Activated CD4-positive, alpha-beta T cell treated with anti-CD3 and anti-CD28 coated beads for 24 hours (primary cell): ENCODE data around the gene CAMK2A.
"Not testable (repeated sequence)": the region's sequence is repeated elsewhere in the genome, so short reads cannot be mapped to it uniquely, and the experiment has no call there.

ENCODE experiments used
- DNase-seq, 2 donors: peaks; one replicate each; pipeline ENCODE4 v3.0.0-alpha.2; 2020; ENCODE audit warnings: low read depth in 2 of 2

The CAMK2A gene

DNA sequence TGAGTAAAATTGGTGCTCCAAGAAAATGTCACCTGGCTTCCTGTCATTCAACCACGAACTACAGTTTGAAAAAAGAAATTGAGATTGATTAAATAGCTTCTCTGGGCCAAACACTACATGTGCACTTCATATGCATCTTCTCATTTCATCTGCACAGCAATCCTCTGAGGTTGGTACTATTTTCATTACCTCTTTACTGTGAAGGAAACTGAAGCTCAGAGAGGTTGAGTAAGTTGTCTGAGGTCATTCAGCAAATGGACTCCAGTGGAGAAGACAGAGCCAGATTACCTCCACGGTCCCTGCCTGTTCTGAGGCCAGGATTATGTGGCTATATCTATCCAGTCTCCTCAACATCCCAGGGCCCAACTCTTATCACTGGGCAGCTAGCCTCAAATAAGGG, 53.3 kb downstream of the CAMK2A start:
- DNase-seq = no peak

DNA sequence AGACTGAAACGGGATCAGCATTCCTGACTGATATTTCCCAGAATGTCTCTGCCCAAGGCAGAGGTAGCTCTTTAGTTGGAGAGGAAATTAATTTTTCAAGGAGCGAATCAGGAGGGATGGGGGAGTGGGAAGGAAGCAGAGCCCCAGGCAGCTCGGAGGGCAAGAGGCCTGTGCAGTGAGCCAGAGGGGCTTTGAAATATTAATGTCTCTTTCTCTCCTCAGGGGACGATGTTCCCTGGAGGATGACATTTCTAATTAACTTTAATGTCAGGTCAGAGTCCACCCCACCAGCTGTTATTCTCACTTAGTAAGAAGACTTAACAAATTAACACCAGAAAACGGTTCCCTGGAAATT, 54.1 kb downstream of the CAMK2A start:
- no peak for DNase-seq

GRCh38 chr5:150234576-150235499, 54.7 kb downstream of the CAMK2A start:
- DNase-seq = no peak

GRCh38 chr5:150233706-150234105, 55.9 kb downstream of the CAMK2A start:
- not testable (repeated sequence) for DNase-seq

GRCh38 chr5:150230842-150231241, 58.7 kb downstream of the CAMK2A start:
- DNase-seq = no peak

DNA sequence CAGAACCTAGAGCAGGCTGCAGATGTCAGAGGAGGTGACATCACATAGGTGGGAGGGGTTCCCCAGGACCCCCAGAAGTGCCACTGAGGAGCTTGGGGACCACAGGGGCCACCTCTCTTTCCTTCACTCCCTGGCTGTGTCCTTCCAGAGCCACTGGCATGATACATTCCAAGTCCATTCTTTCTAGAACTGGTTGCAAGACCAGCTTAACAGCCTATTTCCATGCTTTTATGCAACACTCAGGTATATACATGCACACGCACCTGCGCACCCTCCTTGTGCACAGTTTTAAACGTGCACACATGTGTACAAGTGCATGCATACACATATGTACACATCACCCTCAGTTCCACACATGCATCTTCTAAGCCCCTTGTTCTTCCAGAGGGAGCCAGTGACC, 60.0 kb downstream of the CAMK2A start:
- no peak for DNase-seq

- no peak for DNase-seq
Observed at GRCh38 chr5:150227606-150228273, 61.8 kb downstream of the CAMK2A start.

DNA sequence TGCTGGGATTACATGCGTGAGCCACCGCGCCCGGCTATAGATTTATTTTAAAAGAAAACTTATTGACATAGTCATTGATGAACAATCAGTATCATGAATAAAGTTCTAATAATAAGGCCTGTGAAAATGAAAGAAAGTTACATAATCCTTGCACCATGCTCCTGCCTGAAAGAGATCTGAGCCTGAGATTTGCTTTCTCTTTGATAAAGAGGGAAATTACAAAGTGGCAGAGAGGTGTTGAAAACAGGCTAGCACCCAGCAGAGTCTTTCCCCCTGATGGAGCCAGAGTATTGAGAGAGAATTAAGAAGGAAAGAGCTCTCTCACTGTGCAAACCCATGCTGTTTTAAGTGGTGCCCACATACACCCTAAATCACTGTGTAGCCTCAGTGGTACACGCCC, 62.5 kb downstream of the CAMK2A start:
- no peak for DNase-seq

- DNase-seq = no peak
Observed at GRCh38 chr5:150224483-150225027, 65.0 kb downstream of the CAMK2A start.

DNA sequence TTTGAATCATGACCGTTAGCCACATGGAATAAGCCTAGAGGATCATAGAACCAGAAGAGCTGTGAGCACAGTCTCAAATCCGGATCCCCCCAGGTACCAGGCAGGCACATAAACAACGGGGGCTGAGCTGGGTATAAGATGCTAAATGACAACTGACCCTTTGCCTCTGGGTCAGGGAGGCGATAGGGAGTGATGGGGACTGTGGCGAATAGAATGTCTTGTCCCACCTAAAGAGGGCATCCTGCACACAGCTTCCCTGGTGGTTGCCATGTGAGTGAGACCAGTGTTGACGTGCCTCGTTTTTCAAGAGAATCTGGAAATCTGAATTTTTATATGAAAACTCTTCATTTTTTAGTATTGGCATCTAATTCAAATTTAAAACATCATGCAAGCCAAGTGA, 66.1 kb downstream of the CAMK2A start:
- DNase-seq = no peak

DNA sequence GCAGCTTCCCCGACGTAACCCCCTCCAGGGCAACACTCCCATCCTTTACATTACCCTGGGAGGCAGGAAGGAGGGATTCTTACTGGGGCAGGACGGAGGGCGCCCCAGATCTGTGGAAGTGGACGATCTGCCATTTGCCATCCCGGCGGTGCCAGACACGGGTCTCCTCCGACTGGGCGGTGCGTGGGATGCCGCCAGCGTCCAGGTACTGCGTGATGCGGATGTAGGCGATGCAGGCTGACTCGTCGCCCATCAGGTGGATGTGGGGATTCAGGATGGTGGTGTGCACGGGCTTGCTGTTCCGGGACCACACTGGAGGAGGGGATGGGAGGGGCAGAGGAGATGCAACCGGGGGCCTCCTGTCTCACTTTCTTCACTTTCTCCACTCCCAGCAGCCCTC, 66.7 kb downstream of the CAMK2A start:
- DNase-seq = no peak

DNA sequence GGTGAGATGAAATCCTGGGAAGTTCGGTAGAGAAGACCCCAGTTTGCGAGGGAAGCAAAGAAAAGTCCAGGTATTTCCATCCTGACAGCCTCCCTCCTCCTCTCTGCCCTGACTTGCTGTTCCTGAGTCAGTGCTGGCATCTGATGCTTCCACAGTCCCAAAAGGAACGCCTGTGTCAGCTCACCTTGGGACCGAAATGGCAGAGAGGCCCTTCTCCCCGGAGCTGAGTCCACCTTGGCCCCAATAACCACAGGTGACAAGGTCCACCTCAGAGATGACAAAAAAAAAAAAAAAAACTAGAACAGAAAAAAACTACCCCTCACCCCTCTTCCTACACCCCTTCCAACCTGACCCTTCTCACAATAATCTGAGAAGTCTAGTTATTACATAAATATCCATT, 68.1 kb downstream of the CAMK2A start:
- no peak for DNase-seq

GRCh38 chr5:150219861-150220260, 69.7 kb downstream of the CAMK2A start:
- DNase-seq = no peak

DNA sequence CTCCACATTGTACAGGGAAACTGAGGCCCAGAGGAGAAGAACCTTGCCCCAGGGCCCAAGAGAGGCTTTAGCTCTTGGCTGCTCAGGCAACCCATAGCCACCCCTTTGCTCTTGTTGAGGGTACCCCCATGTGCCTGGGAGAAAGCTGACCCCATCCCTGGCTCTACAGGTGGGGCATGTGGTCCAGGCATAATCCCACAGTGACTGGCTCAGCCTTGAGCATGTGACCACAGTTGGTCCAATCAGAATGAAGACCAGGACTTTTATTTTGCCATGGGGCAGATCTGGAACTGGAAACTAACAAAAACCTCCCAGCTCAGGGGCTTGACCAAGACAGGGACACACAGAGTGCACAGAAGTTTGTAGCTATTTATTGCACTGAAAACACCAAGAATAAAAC, 70.4 kb downstream of the CAMK2A start:
- no peak for DNase-seq

DNA sequence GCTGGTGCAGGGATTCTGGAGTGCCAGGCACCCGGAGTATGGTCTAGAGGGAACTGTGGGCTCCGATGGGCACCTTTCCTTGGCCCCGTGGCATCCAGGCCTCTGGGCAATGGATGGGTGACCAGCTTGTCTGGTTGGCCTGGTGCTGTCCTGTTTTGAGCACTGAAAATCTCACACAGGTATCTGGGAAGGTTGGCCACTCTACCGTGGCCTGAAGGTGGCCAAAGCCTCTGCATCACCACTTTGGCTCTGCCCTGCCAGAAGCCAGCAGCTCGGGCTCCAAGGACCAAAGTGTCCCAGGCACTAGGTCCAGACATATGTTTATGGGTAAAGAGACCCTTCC, 70.9 kb downstream of the CAMK2A start:
- DNase-seq = no peak

- peak; percentile 62 to 79 for DNase-seq
Observed at GRCh38 chr5:150217873-150218692, 71.5 kb downstream of the CAMK2A start.

DNA sequence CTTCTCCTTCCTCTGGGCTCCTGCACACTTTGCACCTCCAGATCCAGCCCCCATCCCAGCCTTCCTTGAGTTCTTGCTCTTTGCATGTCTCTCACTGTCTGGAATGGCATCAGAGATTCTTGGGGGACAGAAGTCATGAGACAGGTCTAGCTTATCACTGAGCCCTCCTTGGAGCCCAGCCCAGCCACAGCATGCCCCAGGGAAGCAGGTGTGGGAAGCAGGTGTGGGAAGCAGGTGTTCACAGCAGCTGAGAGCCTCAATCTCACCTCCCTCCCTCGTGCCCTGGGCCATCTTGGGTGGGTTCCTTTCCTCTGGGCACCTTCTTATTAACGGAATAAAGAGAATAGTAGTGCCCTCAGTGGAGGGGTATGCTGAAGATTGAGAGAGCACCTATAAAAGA, 72.5 kb downstream of the CAMK2A start:
- DNase-seq = no peak

GRCh38 chr5:150215979-150216944, 73.3 kb downstream of the CAMK2A start:
- DNase-seq = no peak

DNA sequence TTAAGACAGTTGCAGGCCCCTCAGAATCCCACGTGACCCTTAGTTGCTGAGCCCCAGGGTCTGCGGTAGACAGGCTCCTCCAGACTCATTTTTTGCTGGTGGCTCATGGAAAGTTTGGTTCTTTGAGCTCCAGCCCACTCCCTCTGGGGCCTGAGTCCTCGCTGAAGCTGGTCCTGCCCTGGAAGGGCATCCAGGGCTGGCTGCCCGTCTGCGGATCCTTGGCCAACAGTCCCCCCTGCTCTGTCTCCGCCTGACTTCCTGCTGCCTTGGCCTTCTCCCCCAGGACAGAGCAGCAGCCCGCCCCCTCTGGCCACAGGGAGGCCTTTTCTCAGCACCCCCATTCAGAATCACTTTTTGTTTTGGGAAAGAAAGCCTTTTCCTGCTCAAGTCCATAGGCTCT, 75.3 kb downstream of the CAMK2A start:
- DNase-seq = no peak

DNA sequence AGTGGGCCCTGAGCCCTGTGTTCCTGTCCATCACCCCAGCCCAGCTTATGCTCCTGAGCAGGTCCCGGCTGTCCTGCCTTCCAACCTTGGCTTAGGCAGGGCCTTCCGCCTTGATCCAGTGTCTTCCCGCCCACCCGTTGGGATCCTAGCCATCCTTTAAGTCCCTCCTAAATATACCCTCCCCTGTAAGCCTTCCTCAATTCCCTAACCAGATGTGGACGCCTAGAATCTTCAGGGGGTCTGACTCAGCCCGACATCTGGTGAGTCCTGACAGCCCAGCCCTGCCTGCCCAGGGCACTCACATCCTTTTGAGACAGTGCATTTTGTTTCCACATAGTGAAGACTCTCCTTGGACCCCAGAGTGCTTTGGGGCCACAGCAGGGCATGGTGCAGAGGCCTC, 76.0 kb downstream of the CAMK2A start:
- DNase-seq = no peak
